ENCODE data around the gene TRMO.

TRMO gene

GRCh38 chr9:97966493-97966892, 44.2 kb upstream of the TRMO start:
- no peaks in the 10 kb centered on the region for H3K9me3 ChIP-seq (ENCODE audit: control insufficient read depth, insufficient read depth, low read length)

DNA sequence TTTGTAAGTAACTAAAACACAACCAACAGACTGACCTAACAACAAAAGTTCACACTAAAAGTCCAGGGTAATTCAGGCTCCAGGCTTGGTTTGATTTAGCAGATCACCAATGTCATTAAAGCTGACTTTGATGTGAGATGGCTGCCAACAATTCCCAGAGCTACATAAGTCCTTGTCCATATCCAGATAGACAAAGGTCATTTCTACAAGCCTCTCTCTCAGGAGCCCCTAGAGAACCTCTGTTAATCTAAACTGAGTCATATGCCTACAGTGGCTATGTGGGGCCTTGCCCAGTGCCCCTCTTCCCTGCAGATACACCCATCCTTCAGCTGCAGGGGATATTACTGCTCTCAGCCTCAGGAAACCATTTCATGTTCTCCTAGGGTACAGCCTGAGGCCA, 42.6 kb upstream of the TRMO start:
- Histone ChIP-seq H3K79me2 (ENCODE audit: control insufficient read depth, low read length) (no peaks in the 10 kb centered on the region), H3F3A (ENCODE audit: control insufficient read depth, insufficient read depth) (no peaks in the 10 kb centered on the region), H3K9me2 (replicated peaks; ENCODE audit: control insufficient read depth, low read length) (no peaks in the 10 kb centered on the region), H3K36me3 (ENCODE audit: control insufficient read depth, low read length) (no peaks in the 10 kb centered on the region), H4K20me1 (ENCODE audit: control insufficient read depth, insufficient read depth, low read depth, low read length) (no peaks in the 10 kb centered on the region), H3K27me3 (ENCODE audit: control insufficient read depth, low read length) (no peaks in the 10 kb centered on the region), H3K27ac (ENCODE audit: low read depth, low read length) (no peak overlapping the region), H3K4me1 (ENCODE audit: control insufficient read depth, low read length) (peaks cover 24% of the 10 kb centered on the region), H3K4me3 (ENCODE audit: low read length) (no peak overlapping the region), H3K9me3 (ENCODE audit: control insufficient read depth, insufficient read depth, low read length) (no peaks in the 10 kb centered on the region), H3K4me2 (ENCODE audit: low read length) (no peak overlapping the region)
- TF ChIP-seq, protein P1, sequence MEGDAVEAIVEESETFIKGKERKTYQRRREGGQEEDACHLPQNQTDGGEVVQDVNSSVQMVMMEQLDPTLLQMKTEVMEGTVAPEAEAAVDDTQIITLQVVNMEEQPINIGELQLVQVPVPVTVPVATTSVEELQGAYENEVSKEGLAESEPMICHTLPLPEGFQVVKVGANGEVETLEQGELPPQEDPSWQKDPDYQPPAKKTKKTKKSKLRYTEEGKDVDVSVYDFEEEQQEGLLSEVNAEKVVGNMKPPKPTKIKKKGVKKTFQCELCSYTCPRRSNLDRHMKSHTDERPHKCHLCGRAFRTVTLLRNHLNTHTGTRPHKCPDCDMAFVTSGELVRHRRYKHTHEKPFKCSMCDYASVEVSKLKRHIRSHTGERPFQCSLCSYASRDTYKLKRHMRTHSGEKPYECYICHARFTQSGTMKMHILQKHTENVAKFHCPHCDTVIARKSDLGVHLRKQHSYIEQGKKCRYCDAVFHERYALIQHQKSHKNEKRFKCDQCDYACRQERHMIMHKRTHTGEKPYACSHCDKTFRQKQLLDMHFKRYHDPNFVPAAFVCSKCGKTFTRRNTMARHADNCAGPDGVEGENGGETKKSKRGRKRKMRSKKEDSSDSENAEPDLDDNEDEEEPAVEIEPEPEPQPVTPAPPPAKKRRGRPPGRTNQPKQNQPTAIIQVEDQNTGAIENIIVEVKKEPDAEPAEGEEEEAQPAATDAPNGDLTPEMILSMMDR (IDR thresholded peaks at IDR 0.05; ENCODE audit: low read depth, low read length, poor library complexity, severe bottlenecking): no peak
- TF ChIP-seq EZH2phosphoT487 (IDR thresholded peaks at IDR 0.05; ENCODE audit: borderline replicate concordance, low read length): no peak

More at GRCh38 chr9:97966493-97966892, 44.2 kb upstream of the TRMO start:
- Histone ChIP-seq H3K27me3 (ENCODE audit: control insufficient read depth, low read length) (no peaks in the 10 kb centered on the region), H3K27ac (ENCODE audit: low read depth, low read length) (no peak overlapping the region), H3F3A (ENCODE audit: control insufficient read depth, insufficient read depth) (no peaks in the 10 kb centered on the region), H4K20me1 (ENCODE audit: control insufficient read depth, insufficient read depth, low read depth, low read length) (no peaks in the 10 kb centered on the region), H3K9me2 (replicated peaks; ENCODE audit: control insufficient read depth, low read length) (no peaks in the 10 kb centered on the region), H3K4me3 (ENCODE audit: low read length) (no peak overlapping the region), H3K4me1 (ENCODE audit: control insufficient read depth, low read length) (peaks cover 32% of the 10 kb centered on the region), H3K79me2 (ENCODE audit: control insufficient read depth, low read length) (no peaks in the 10 kb centered on the region), H3K36me3 (ENCODE audit: control insufficient read depth, low read length) (no peaks in the 10 kb centered on the region), H3K4me2 (ENCODE audit: low read length) (peak overlapping the region; percentile 35; the same call in 1 of the 2 replicates)
- TF ChIP-seq, protein P1 (IDR thresholded peaks at IDR 0.05; ENCODE audit: low read depth, low read length, poor library complexity, severe bottlenecking): no peak
- TF ChIP-seq EZH2phosphoT487 (IDR thresholded peaks at IDR 0.05; ENCODE audit: borderline replicate concordance, low read length): no peak

DNA sequence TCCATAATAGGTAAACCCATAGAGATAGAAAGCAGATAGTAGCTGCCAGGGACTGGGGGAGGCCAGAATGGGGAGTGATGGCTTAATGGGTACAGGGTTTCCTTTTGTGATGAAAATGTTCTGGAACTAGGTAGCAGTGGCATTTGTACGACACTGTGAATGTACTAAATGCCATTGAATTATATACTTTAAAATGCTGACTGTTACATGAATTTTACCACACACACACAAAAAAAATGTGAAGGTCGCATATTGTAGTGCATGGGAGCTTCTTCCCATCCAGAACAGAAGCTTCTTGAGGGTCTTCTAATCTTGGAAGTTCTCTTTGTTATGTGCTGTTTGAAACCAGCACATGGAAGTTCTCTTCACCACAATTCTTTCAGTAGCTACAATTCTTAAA, 40.9 kb upstream of the TRMO start:
- Histone ChIP-seq H3K27me3 (ENCODE audit: control insufficient read depth, low read length) (no peaks in the 10 kb centered on the region), H3K4me2 (ENCODE audit: low read length) (no peak overlapping the region), H4K20me1 (ENCODE audit: control insufficient read depth, insufficient read depth, low read depth, low read length) (no peaks in the 10 kb centered on the region), H3K27ac (ENCODE audit: low read depth, low read length) (no peak overlapping the region), H3K9me2 (replicated peaks; ENCODE audit: control insufficient read depth, low read length) (no peaks in the 10 kb centered on the region), H3K9me3 (ENCODE audit: control insufficient read depth, insufficient read depth, low read length) (no peaks in the 10 kb centered on the region), H3K79me2 (ENCODE audit: control insufficient read depth, low read length) (no peaks in the 10 kb centered on the region), H3F3A (ENCODE audit: control insufficient read depth, insufficient read depth) (no peaks in the 10 kb centered on the region), H3K4me3 (ENCODE audit: low read length) (no peak overlapping the region), H3K4me1 (ENCODE audit: control insufficient read depth, low read length) (peaks cover 14% of the 10 kb centered on the region), H3K36me3 (ENCODE audit: control insufficient read depth, low read length) (no peaks in the 10 kb centered on the region)
- TF ChIP-seq, protein P1 (IDR thresholded peaks at IDR 0.05; ENCODE audit: low read depth, low read length, poor library complexity, severe bottlenecking): no peak
- TF ChIP-seq EZH2phosphoT487 (IDR thresholded peaks at IDR 0.05; ENCODE audit: borderline replicate concordance, low read length): no peak

Measured in DOHH2 (cell line).